Esophagus (tissue), 2 donors: ENCODE measurements around the gene STAMBP. TPM values are rescaled to one million over a fixed set of nuclear protein-coding genes. Genes with fewer than 3 reads are reported as not detected.

Experiments
- H3K27ac ChIP-seq, 2 donors: one replicate each; pipeline ENCODE4 v1.5.1; 2013; ENCODE audit warnings: low read depth in 2 of 2, mild to moderate bottlenecking in 2 of 2, inconsistent platforms in 1 of 2, low read length in 1 of 2, moderate library complexity in 1 of 2
- H3K27me3 ChIP-seq, 2 donors: one replicate each; pipeline ENCODE4 v1.6.1; 2013; ENCODE audit warnings: low read length in 2 of 2, control low read depth in 1 of 2, mild to moderate bottlenecking in 1 of 2; ENCODE audit not compliant: insufficient read depth in 2 of 2, control insufficient read depth in 1 of 2
- H3K36me3 ChIP-seq, 2 donors: one replicate each; pipeline ENCODE4 v1.6.1; 2013; ENCODE audit warnings: low read length in 1 of 2; ENCODE audit not compliant: control insufficient read depth in 2 of 2, insufficient read depth in 2 of 2
- H3K4me1 ChIP-seq, 2 donors: one replicate each; pipeline ENCODE4 v1.6.1; 2013; ENCODE audit warnings: low read length in 1 of 2; ENCODE audit not compliant: control insufficient read depth in 2 of 2, insufficient read depth in 2 of 2
- H3K4me3 ChIP-seq, 2 donors: one replicate each; pipeline ENCODE4 v1.5.1; 2013; ENCODE audit warnings: low read length in 2 of 2, mild to moderate bottlenecking in 2 of 2, low read depth in 1 of 2, moderate library complexity in 1 of 2
- H3K9me3 ChIP-seq, 2 donors: one replicate each; pipeline ENCODE4 v1.6.1; 2013; ENCODE audit warnings: mild to moderate bottlenecking in 2 of 2, low read depth in 1 of 2, low read length in 1 of 2, moderate library complexity in 1 of 2; ENCODE audit not compliant: control insufficient read depth in 2 of 2, insufficient read depth in 1 of 2
- WGBS, 2 donors: extraction: QIAGEN DNeasy Blood & Tissue Kit; methylation state at CpG; one replicate each; pipeline ENCODE4 v1.1.7; 2013; 5-methylcytosine and 5-hydroxymethylcytosine counted together
- polyA plus RNA-seq, 2 donors: library from polyadenylated mRNA; stranded (reverse); fragments of 200-250 nt; gene quantifications; one replicate each; pipeline ENCODE4 v1.2.3, GENCODE V29; 2013
- donor health status: healthy with polysubstance abuse.
- donor health status: Bipolar disorder and iron deficiency.

The STAMBP gene
- polyA plus RNA-seq, 2 donors = 26.0 to 31.3 TPM

DNA sequence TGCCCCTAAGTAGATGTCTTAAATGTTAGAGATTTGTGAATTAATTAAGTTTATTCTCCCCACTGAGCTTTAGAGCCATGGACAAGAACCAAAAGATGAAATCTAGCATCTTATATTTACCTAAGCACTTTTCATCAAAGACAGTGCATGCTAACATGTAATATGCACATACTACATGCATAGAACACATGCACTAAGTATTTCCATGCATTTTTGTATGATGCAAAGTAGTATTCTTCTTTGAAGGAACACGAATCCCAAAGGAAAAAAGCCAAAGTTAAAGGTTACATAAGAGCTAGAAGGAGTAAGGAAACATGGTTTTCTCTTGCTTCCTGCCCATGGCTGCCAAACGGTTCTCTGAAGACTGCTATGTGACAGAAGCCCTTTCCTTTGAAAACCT lies 15.3 kb downstream of the STAMBP start:
- Histone ChIP-seq H3K9me3 (no peaks in the 10 kb centered on the region), H3K27me3 (no peaks in the 10 kb centered on the region), H3K4me3 (no peak overlapping the region), H3K4me1 (no peaks in the 10 kb centered on the region), H3K36me3 (peaks cover 2 to 10% of the 10 kb centered on the region in 2 donors), H3K27ac (no peak overlapping the region)
- 46 to 55% methylated on average over 2 of the region's 2 CpGs for WGBS, 2 donors

DNA sequence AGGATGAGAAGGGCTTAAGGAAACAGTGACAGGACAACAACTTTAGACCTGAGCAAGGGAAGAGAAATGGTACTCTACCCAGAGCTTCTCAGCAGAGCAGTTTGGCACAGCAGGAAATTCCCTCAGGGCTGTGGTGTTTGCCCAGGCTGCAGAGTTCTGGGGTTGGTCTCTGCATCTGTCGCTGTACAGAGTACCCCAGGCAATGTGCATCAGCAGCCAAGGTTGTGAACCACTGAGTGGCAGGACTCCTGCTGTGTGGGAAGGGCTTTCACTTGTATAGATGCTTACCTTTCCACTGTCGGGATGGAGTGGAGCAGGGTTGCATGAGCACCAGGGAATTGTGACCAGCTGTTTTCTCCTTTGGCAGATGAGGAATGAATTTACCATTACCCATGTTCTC lies 21.2 kb downstream of the STAMBP start:
- Histone ChIP-seq H3K4me1 (no peaks in the 10 kb centered on the region), H3K27ac (peak overlapping the region; percentile 18 to 28), H3K4me3 (no peak overlapping the region), H3K36me3 (peaks cover 12 to 25% of the 10 kb centered on the region in 2 donors), H3K27me3 (no peaks in the 10 kb centered on the region), H3K9me3 (no peaks in the 10 kb centered on the region)
- WGBS, 2 donors = 75 to 78% methylated on average over 2 of the region's 2 CpGs

DNA sequence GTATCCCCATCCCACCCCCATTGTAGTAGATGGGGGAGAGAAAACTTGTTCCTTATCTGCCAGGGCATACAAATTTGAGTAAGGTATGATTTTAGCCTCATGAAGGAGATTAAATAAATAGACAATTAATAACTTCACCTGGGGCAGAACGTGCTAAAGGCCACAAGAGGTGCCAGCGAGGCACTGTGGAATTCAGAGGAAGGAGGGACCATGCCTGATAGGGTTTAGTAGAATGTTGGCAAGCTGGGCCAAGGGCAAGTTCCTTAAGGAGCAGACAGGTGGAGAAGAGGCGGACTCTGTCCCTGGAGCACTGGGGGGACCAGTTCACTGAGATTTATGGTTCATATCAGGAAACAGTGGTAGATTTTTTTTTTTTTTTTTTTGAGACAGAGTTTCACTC lies 22.5 kb downstream of the STAMBP start:
- peaks cover 17 to 29% of the 10 kb centered on the region in 2 donors for H3K36me3 ChIP-seq
- no peaks in the 10 kb centered on the region for H3K4me1 ChIP-seq
- H3K4me3 ChIP-seq = no peak overlapping the region
- no peaks in the 10 kb centered on the region for H3K27me3 ChIP-seq
- no peak overlapping the region for H3K27ac ChIP-seq
- no peaks in the 10 kb centered on the region for H3K9me3 ChIP-seq
- 48 to 66% methylated on average over 3 of the region's 3 CpGs for WGBS, 2 donors

DNA sequence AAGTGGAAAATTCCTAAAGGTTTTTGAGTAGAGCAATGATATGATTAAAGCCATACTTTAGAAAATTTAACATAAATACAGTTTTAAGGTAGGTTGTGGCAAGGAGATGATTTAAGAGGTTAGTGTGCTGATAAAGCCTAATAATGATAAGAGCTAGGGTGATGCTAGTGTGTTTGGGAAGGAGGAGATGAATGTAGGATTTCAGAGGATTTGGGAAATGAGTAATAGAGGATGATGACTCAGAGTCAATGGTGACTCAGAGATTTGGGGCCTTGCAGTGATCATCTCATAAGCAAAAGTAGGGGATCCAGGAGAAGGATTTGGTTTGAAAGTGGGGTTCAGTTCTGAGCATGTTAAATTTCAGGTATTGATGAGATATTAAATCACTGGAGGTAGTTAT lies 23.3 kb downstream of the STAMBP start:
- Histone ChIP-seq H3K4me3 (no peak overlapping the region), H3K27me3 (no peaks in the 10 kb centered on the region), H3K36me3 (peaks cover 17 to 35% of the 10 kb centered on the region in 2 donors), H3K4me1 (no peaks in the 10 kb centered on the region), H3K9me3 (no peaks in the 10 kb centered on the region), H3K27ac (no peak overlapping the region)

DNA sequence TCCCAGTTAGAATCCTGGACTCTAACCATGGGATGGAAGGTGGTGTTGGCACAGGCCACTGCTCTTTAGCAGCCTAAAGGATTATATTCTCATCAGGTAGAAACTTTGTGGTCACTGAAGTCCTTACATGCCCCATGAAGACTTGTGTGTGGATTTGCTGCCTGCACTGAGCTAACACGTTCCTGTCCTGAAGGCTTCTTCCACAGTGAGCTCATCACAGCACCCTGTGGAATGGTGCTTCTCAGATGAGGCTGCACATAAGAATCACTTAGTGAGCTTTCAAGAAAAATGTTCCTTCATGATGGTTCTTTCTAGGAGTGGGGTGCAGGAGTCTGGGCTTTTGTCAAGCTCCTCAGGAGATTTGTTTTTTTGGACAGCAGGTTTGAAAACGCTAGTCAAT lies 26.8 kb downstream of the STAMBP start:
- 88 to 92% methylated on average over 2 of the region's 2 CpGs for WGBS, 2 donors
- H3K36me3 ChIP-seq = peaks cover 21 to 26% of the 10 kb centered on the region in 2 donors

DNA sequence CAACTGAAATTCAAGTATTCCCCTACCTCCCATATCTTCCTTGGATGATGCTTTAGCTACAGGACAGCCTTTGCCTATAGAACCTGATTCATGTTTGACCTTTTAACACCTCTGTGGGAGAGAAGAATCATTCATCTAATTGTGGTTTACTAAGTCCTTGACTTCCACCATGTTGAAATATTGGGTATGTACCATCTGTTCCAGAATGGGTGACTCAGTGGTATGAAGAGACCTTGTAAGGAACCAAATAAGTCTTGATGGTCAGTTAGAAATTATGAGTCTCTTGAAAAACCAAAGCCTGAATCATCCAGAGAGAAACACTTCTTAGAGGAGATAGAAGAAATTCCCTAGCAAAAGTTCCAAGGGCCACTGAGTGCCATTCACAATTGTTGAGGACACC lies 27.5 kb downstream of the STAMBP start:
- Histone ChIP-seq H3K4me3 (no peak overlapping the region), H3K27me3 (no peaks in the 10 kb centered on the region), H3K9me3 (no peaks in the 10 kb centered on the region), H3K4me1 (no peaks in the 10 kb centered on the region), H3K36me3 (peaks cover 21 to 26% of the 10 kb centered on the region in 2 donors), H3K27ac (no peak overlapping the region)

More for the DNA sequence above, 26.8 kb downstream of the STAMBP start:
- H3K27me3 ChIP-seq = no peaks in the 10 kb centered on the region
- no peaks in the 10 kb centered on the region for H3K9me3 ChIP-seq
- no peak overlapping the region for H3K4me3 ChIP-seq
- no peaks in the 10 kb centered on the region for H3K4me1 ChIP-seq
- no peak overlapping the region for H3K27ac ChIP-seq

DNA sequence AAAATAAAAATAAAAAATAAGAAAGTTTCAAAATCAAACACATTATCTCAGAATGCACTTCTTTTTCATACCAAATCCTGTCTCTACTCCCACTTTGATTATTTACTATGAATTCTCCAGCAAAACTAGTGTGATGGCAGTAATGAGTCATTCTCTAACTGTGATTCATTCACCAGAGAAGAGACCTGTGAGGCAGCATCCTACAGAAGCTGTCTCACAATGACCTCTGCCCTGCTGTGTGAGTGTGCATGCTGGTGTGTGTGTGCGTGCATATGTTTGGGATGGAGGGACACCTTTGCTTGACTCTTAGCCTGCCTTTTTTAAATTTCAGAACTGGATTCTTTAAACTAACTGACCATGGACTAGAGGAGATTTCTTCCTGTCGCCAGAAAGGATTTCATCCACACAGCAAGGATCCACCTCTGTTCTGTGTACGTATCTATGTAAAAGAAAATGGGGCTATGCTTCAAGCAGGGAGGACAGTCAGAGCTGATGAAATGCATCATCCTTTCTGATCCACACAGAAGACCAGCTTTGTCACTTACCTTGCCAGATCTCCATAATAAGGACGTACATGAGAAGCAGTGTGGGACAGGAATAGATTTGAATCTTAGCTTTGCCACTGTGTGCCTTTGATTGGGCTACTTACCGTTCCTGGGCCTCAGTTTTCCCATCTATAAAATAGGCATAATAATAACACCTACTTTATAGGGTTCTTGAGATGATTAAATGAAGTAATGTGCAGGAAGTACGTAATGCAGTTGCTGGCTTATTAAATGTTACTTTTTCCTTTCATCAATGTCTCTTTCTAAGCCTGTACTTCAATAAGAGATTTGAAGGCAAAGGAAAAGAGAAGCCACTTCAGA lies 31.2 kb downstream of the STAMBP start:
- Histone ChIP-seq H3K27me3 (no peaks in the 10 kb centered on the region), H3K4me3 (no peak overlapping the region), H3K4me1 (no peaks in the 10 kb centered on the region), H3K27ac (no peak overlapping the region), H3K36me3 (peaks cover 18 to 26% of the 10 kb centered on the region in 2 donors), H3K9me3 (no peaks in the 10 kb centered on the region)
- 87 to 88% methylated on average over 6 of the region's 6 CpGs for WGBS, 2 donors

DNA sequence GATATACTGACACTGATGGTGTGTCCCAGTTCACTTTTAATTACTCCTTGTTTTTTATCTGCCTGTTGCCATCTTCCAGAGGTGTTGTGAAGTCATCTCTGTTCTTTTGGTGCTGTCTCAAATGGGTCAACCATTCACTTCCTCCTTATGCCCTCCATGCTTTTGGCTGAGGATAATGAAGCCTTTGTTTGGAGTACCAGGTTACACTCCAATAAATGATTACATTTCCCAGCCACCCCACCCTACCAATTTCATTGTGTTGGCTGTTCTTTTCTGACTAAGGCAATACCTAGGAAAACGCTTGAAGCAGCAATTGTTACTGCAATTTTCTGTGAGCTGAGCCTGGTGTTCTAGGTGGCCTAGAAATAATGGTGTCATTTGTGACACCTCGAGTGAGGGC lies 34.2 kb downstream of the STAMBP start:
- Histone ChIP-seq H3K36me3 (peaks cover 6 to 20% of the 10 kb centered on the region in 2 donors), H3K4me3 (no peak overlapping the region), H3K27me3 (no peaks in the 10 kb centered on the region), H3K9me3 (no peaks in the 10 kb centered on the region), H3K27ac (no peak overlapping the region), H3K4me1 (no peaks in the 10 kb centered on the region)
- WGBS, 2 donors = 63 to 85% methylated on average over 2 of the region's 2 CpGs

DNA sequence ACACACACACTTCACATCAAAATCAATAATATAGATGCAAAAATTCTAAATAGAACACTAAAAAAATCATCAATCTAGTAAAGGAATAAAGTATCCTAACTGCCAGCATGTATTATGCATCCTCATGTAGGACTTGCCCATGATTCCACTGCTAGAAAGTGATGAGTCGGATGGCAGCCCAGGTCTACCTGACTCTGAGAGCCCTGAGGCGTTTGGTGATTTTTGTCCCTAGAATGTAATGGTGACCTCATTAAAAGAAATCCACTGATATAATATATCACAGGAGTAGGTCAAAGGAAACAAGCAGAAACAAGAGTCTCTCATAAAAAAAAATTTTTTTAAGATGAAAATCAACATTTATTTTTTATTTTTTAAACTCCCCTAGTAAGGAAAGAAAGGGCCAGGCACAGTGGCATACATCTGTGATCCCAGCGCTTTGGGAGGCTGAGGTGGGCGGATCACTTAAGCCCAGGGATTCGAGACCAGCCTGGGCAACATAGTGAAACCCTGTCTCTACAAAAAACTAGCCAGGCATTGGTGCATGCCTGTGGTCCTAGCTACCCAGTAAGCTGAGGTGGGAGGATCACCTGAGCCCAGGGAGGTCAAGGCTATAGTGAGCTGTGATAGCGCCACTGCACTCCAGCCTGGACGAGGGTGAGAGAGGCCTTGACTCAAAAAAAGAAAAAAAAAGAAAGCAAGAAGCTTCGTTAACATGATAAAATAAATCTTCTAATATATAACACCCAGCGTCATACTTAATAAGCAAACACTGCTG lies 39.6 kb downstream of the STAMBP start:
- WGBS, 2 donors = 87% methylated on average over 9 of the region's 9 CpGs

More for the DNA sequence above, 39.6 kb downstream of the STAMBP start:
- Histone ChIP-seq H3K9me3 (no peaks in the 10 kb centered on the region), H3K27ac (no peak overlapping the region), H3K4me3 (no peak overlapping the region), H3K27me3 (no peaks in the 10 kb centered on the region), H3K36me3 (peaks cover 0 to 14% of the 10 kb centered on the region in 2 donors), H3K4me1 (no peaks in the 10 kb centered on the region)
